ENCODE results near the gene LRRC55.

- TF ChIP-seq CTCF (IDR thresholded peaks at IDR 0.05) (no peak), POLR2A (IDR thresholded peaks at IDR 0.05) (no peak)
Measured at GRCh38 chr11:57223601-57224000, 41.8 kb downstream of the LRRC55 start.
